ENCODE data around the gene ZNF592.

GRCh38 chr15:84819291-84819768, 70.9 kb downstream of the ZNF592 start:
- TF ChIP-seq CTCF (IDR thresholded peaks at IDR 0.05; ENCODE audit: low read length), result no peak
- no peak for TF ChIP-seq EZH2 (IDR thresholded peaks at IDR 0.05; ENCODE audit: borderline replicate concordance, low read length)

Measured in OCI-LY1 (cell line).